DOHH2 (cell line): ENCODE results near the gene C20orf173.
"Not testable (repeated sequence)": the region's sequence is repeated elsewhere in the genome, so short reads cannot be mapped to it uniquely, and the experiment has no call there.

Experiments
- CTCF ChIP-seq: fragments of 200-600 bp; sonication (generic); IDR thresholded peaks from one replicate; pipeline ENCODE4 v1.5.1; 2014; ENCODE audit warnings: antibody characterized with exemption, mild to moderate bottlenecking, low read depth, low read length; ENCODE audit not compliant: poor library complexity, severe bottlenecking
- EZH2phosphoT487 ChIP-seq: fragments of 200-600 bp; sonication (generic); IDR thresholded peaks from 2 replicates; pipeline ENCODE4 v1.6.1; 2017; ENCODE audit warnings: borderline replicate concordance, mild to moderate bottlenecking, antibody characterized with exemption, low read length, moderate library complexity, mixed read lengths

- TF ChIP-seq CTCF, EZH2phosphoT487: not testable (repeated sequence)
Observed at GRCh38 chr20:35555461-35555860, 26.0 kb upstream of the C20orf173 start.
